ENCODE measurements around the gene ATP2B3. TPM values are rescaled to one million over a fixed set of nuclear protein-coding genes. Genes with fewer than 3 reads are reported as not detected.

The ATP2B3 gene
- total and polyA plus RNA-seq, 2 experiments from 2014 or later, result 0.17 TPM; not detected in 1

- Histone ChIP-seq H3K36me3 (ENCODE audit: insufficient read depth) (no peaks in the 10 kb centered on the region), H4K20me1 (replicated peaks; ENCODE audit: insufficient read depth) (no peaks in the 10 kb centered on the region), H3K79me2 (replicated peaks; ENCODE audit: insufficient read depth) (no peaks in the 10 kb centered on the region), H3K27me3 (ENCODE audit: insufficient read depth) (no peaks in the 10 kb centered on the region), H3K4me1 (ENCODE audit: insufficient read depth) (no peaks in the 10 kb centered on the region), H3F3A (replicated peaks; ENCODE audit: low read depth) (no peaks in the 10 kb centered on the region), H3K9me2 (ENCODE audit: insufficient read depth) (no peaks in the 10 kb centered on the region), H3K4me3 (no peak overlapping the region), H3K27ac (ENCODE audit: low read depth) (no peak overlapping the region), H2AFZ (no peak overlapping the region), H3K4me2 (no peak overlapping the region)
- DNase-seq (ENCODE audit: low spot score) (no peak), ATAC-seq (no peak)
- H3K9me3 Mint-ChIP-seq, result no peaks in the 10 kb centered on the region; the same call in 2 of the 3 replicates
- TF ChIP-seq ZNF114 (CRISPR knock-in tag; IDR thresholded peaks at IDR 0.05), result no peak
- TF ChIP-seq NANOG (IDR thresholded peaks at IDR 0.05; ENCODE audit: borderline replicate concordance), result no peak
- TF ChIP-seq JUNB (IDR thresholded peaks at IDR 0.05; ENCODE audit: unreplicated experiment), result no peak
- TF ChIP-seq, protein P1, sequence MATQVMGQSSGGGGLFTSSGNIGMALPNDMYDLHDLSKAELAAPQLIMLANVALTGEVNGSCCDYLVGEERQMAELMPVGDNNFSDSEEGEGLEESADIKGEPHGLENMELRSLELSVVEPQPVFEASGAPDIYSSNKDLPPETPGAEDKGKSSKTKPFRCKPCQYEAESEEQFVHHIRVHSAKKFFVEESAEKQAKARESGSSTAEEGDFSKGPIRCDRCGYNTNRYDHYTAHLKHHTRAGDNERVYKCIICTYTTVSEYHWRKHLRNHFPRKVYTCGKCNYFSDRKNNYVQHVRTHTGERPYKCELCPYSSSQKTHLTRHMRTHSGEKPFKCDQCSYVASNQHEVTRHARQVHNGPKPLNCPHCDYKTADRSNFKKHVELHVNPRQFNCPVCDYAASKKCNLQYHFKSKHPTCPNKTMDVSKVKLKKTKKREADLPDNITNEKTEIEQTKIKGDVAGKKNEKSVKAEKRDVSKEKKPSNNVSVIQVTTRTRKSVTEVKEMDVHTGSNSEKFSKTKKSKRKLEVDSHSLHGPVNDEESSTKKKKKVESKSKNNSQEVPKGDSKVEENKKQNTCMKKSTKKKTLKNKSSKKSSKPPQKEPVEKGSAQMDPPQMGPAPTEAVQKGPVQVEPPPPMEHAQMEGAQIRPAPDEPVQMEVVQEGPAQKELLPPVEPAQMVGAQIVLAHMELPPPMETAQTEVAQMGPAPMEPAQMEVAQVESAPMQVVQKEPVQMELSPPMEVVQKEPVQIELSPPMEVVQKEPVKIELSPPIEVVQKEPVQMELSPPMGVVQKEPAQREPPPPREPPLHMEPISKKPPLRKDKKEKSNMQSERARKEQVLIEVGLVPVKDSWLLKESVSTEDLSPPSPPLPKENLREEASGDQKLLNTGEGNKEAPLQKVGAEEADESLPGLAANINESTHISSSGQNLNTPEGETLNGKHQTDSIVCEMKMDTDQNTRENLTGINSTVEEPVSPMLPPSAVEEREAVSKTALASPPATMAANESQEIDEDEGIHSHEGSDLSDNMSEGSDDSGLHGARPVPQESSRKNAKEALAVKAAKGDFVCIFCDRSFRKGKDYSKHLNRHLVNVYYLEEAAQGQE (IDR thresholded peaks at IDR 0.05; ENCODE audit: unreplicated experiment), result no peak
- TF ChIP-seq EZH2phosphoT487 (IDR thresholded peaks at IDR 0.05; ENCODE audit: unreplicated experiment), result no peak
- no peak for TF ChIP-seq POLR2AphosphoS5 (IDR thresholded peaks at IDR 0.05; ENCODE audit: low read depth)
- no peak for TF ChIP-seq CTCF (conservative IDR thresholded peaks at IDR 0.05; ENCODE audit: low read depth in 2 of 2)
- TF ChIP-seq, protein P2, sequence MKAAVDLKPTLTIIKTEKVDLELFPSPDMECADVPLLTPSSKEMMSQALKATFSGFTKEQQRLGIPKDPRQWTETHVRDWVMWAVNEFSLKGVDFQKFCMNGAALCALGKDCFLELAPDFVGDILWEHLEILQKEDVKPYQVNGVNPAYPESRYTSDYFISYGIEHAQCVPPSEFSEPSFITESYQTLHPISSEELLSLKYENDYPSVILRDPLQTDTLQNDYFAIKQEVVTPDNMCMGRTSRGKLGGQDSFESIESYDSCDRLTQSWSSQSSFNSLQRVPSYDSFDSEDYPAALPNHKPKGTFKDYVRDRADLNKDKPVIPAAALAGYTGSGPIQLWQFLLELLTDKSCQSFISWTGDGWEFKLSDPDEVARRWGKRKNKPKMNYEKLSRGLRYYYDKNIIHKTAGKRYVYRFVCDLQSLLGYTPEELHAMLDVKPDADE (IDR thresholded peaks at IDR 0.05), result no peak
- no peak for TF ChIP-seq ZNF331 (CRISPR knock-in tag; IDR thresholded peaks at IDR 0.05; ENCODE audit: low read depth)
- no peak for TF ChIP-seq CREB1 (CRISPR knock-in tag; IDR thresholded peaks at IDR 0.05; ENCODE audit: low read depth)
- TF ChIP-seq STAT1 (IDR thresholded peaks at IDR 0.05; ENCODE audit: unreplicated experiment), result no peak
- TF ChIP-seq, protein P3, sequence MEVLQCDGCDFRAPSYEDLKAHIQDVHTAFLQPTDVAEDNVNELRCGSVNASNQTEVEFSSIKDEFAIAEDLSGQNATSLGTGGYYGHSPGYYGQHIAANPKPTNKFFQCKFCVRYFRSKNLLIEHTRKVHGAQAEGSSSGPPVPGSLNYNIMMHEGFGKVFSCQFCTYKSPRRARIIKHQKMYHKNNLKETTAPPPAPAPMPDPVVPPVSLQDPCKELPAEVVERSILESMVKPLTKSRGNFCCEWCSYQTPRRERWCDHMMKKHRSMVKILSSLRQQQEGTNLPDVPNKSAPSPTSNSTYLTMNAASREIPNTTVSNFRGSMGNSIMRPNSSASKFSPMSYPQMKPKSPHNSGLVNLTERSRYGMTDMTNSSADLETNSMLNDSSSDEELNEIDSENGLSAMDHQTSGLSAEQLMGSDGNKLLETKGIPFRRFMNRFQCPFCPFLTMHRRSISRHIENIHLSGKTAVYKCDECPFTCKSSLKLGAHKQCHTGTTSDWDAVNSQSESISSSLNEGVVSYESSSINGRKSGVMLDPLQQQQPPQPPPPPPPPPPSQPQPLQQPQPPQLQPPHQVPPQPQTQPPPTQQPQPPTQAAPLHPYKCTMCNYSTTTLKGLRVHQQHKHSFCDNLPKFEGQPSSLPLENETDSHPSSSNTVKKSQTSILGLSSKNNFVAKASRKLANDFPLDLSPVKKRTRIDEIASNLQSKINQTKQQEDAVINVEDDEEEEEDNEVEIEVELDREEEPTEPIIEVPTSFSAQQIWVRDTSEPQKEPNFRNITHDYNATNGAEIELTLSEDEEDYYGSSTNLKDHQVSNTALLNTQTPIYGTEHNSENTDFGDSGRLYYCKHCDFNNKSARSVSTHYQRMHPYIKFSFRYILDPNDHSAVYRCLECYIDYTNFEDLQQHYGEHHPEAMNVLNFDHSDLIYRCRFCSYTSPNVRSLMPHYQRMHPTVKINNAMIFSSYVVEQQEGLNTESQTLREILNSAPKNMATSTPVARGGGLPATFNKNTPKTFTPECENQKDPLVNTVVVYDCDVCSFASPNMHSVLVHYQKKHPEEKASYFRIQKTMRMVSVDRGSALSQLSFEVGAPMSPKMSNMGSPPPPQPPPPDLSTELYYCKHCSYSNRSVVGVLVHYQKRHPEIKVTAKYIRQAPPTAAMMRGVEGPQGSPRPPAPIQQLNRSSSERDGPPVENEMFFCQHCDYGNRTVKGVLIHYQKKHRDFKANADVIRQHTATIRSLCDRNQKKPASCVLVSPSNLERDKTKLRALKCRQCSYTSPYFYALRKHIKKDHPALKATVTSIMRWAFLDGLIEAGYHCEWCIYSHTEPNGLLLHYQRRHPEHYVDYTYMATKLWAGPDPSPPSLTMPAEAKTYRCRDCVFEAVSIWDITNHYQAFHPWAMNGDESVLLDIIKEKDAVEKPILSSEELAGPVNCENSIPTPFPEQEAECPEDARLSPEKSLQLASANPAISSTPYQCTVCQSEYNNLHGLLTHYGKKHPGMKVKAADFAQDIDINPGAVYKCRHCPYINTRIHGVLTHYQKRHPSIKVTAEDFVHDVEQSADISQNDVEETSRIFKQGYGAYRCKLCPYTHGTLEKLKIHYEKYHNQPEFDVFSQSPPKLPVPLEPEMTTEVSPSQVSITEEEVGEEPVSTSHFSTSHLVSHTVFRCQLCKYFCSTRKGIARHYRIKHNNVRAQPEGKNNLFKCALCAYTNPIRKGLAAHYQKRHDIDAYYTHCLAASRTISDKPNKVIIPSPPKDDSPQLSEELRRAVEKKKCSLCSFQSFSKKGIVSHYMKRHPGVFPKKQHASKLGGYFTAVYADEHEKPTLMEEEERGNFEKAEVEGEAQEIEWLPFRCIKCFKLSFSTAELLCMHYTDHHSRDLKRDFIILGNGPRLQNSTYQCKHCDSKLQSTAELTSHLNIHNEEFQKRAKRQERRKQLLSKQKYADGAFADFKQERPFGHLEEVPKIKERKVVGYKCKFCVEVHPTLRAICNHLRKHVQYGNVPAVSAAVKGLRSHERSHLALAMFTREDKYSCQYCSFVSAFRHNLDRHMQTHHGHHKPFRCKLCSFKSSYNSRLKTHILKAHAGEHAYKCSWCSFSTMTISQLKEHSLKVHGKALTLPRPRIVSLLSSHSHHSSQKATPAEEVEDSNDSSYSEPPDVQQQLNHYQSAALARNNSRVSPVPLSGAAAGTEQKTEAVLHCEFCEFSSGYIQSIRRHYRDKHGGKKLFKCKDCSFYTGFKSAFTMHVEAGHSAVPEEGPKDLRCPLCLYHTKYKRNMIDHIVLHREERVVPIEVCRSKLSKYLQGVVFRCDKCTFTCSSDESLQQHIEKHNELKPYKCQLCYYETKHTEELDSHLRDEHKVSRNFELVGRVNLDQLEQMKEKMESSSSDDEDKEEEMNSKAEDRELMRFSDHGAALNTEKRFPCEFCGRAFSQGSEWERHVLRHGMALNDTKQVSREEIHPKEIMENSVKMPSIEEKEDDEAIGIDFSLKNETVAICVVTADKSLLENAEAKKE (CRISPR knock-in tag; IDR thresholded peaks at IDR 0.05), result no peak
- H3K4me3 Mint-ChIP-seq, result no peak overlapping the region
- no peaks in the 10 kb centered on the region for H3K27me3 Mint-ChIP-seq (ENCODE audit: insufficient read depth, low read depth, poor library complexity)
- no peak overlapping the region for H3K27ac Mint-ChIP-seq
- H3K4me1 Mint-ChIP-seq, result no peaks in the 10 kb centered on the region
- H3K36me3 Mint-ChIP-seq (ENCODE audit: low read depth), result peaks cover 9% of the 10 kb centered on the region; the same call in 1 of the 3 replicates
Measured at GRCh38 chrX:153588782-153589446, 71.5 kb downstream of the ATP2B3 start.

All from GM23338 (cell line).